HG03175 (cell line): Measurements from ENCODE around the gene EPS8.
"Not testable (repeated sequence)": the region's sequence is repeated elsewhere in the genome, so short reads cannot be mapped to it uniquely, and the experiment has no call there.

Source experiments
- ATAC-seq: cut with Tn5 transposase; IDR thresholded peaks from one replicate; pipeline ENCODE4 v1.9.1; 2021; ENCODE audit warnings: mild to moderate bottlenecking, moderate library complexity; ENCODE audit not compliant: unreplicated experiment

Gene EPS8

DNA sequence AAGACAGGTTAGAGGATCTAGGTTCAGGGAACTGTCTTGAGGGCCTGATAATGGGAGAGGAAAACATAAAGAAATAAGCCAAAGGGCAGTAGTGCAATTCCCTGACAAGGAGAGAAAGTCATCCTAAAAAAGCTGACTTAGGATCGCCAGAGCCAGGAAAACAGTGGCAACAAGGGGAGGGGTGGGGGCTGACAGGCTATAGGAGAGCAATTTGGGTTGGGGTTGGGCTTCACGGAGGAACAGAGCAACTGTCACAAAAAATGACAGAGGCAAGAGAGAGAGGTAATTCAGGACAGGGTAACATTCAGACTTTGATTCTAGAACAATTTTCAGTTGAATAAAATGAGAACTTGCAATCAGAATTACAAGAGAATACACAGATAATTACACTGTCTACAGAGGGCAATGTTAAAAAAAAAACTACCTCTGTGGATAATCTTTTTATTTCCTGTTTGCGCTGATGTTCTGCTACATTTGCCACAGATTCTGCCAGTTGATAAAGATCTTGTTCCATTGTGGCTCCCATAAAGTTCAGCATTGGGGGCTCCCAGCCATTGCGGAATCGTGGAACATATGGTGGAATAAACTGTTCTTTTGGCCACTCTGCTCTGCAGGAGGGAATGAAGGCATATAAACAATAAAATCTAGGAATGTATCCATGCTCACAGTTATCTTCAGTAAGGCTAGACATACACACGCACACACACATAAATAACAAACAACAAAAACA lies 138.6 kb downstream of the EPS8 start:
- no peak for ATAC-seq

DNA sequence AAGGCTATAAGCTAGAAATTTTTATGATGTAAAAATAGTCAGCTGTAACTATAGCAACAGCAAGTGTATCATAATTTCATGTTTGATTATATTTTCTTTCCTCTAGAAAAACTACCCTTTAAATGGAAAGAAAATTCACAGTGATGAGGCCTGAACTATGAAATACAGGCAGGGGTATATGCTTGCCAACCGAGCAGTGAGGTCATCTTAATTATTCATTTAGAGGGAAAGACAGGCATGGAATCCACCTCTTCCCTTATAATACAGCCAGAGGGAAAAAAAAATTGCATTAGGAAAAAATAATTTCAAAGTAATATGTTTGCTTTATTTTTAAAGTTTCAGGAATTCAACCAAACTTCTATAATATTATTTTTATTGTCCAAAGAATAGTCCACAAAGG lies 139.8 kb downstream of the EPS8 start:
- no peak for ATAC-seq

DNA sequence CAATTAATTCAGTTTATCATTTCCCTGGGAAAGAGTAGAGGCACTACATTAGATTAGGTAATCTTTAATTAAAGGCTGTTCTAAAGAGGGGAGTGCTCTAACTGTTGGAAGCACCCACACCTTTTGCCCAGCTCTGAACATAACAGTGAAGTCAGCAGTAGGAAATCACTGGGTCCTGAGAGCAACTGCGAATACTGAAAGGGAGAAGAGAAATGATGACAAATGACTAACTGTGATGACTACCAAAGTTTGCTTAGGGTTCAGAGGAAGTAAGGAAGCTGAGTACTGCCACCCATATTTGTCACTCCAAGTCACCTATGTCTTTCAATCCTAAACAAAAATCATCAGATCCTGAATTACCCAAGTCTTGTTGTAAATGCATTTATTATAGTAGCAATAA lies 140.6 kb downstream of the EPS8 start:
- ATAC-seq: no peak

DNA sequence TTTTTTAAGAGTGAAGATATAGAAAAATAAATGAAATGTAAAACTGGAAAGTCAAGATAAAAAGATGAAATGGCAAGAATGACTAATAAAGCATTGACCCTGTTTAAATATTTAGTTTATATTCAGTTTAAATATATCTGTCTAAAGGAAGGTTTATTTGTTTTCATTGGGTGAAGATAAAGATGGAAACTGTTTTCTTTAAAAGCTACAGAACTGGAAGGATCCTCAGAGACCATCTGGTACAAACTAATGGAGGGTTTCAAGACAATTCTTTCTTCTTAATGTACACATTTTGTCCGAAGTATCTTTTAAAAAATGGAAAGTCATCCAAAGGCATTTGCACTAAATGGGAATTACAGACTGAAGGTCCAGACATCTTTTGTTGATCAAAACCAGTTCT lies 142.6 kb downstream of the EPS8 start:
- ATAC-seq: no peak

DNA sequence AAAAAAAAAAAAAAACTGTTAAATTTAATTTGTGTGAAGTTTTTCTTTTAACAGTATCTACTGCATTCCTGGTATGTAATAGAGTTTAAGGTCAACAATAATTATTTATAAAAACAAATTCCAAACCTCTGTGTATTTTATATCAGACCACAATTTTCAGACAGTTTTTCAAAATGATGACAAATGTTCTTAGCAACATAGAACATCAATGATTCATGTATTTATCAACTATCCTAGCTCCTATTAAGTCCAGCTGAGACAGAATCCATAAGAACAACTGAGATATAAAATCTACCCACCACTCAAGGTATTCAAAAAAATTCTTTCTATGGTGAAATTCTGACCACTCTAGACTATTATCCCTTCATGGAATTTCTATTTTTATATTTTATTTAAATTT lies 144.5 kb downstream of the EPS8 start:
- no peak for ATAC-seq

DNA sequence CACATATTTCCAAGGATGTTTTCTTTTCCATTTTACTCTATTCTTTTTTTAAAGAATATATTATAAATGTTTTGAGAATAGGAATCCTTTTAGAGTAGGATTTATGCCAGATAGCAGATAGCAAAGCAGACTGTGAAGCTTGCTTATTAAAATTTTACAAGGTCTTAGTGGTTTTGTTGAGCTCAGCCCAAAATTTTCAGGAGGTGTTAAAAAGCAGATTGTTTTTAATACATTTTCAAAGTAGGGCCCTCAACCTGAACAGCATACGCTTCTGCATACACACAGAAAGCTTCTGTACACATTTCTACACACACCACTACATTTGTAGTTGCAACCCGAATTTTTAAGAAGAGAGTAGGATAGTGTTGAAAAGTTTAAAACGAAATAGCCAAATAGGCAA lies 151.0 kb downstream of the EPS8 start:
- ATAC-seq: no peak

DNA sequence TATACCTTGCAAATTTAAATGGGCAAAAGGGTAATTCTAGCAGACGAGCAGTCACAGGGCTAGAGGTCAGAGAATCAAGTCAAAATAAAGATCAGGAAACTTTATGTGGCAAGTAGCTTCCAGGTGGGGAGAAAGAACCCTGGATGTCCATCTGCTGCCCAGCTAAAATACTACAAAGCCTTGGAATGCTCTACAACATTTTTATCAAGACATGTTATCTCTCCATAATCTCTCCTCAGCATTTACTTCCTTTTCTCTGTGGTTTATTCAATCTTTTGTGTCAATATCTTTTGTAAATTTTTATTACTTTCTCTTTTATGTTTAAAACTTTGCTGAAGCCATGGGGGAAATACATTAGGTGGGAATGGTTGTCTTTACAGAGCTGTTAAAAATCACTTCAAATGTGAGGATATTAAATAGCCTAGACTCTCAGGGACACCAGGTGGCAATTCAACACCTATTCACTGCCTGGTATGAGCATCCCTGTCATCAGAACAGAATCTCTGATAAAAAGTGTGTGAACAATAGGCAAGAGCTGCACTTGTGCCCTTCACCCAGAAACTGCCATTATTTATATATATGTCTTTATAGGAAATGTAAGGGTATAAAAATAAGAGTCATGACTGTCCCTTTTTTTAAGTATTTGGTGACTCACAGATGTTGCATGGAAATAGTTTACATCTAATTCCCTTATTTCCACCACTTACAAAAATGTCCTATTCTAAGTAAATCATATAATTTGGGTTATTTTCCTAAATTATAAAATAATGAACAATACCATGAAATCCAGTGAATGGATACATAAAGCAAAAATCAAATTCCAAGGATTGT lies 152.9 kb downstream of the EPS8 start:
- no peak for ATAC-seq

DNA sequence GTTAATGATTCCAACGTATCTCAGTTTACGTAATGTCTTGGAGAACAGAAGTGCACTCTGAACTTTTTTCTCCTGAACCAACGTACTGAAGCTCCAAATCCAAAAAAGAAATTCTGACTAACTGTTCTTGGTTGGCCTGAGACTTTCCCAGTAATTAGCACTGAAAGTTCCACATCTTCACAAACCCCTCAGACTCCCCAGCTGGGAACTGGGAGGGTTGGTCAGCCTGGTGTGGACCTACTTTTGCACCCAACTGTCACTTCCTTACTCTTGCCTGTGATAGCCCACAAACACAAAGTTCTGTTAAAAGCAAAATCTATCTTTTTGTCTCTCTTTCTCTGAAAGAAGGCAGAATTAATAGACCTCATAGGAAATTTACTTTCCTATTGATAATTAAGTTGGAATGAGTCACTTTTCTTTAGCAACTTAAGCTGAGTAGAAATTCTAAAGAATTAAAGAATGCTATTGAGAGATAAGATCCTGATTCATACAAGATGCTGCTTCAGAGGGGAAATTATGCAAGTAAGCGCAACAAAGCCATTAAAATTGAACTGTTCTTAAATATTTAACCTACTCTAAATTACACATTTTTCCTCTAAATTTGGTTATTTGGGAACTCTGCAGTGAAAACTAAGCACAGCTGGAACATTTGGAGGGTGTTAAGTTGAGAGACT lies 155.0 kb downstream of the EPS8 start:
- no peak for ATAC-seq

DNA sequence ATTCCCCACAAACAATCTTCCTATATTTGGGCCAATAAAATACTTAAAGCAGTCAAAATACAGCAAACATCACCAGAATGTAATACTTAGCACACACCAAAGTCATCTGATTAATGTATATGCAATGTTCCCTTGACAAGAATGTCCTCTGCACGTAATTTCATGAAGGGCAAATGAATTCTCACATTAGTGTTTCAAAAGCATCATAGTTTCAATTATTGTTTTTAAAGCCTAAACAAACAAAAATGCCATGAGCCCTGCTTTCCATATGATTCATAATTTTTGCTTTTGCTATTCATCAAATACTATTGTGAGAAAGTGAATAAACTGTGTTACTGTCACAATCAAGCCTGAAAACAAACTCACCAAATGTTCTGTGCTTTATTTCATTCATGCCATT lies 156.0 kb downstream of the EPS8 start:
- no peak for ATAC-seq

DNA sequence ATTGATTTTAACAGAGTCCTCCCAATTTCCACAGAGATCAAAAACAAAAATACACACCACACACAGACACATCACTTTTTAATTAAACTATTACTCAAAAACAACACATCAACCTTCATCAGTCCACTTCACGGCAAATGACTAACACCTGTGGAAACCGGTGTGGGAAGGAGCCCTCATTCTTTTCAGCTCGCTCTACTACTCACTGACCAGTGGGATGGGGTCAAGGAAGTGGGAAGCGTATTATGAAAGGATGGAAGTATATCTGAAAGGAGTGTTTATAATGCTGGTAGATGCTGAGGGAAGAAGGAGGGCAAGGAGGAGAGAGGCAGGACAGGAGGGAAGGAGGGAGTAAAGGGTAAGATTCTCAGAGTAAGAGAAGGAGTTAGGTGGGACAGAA lies 156.5 kb downstream of the EPS8 start:
- no peak for ATAC-seq

DNA sequence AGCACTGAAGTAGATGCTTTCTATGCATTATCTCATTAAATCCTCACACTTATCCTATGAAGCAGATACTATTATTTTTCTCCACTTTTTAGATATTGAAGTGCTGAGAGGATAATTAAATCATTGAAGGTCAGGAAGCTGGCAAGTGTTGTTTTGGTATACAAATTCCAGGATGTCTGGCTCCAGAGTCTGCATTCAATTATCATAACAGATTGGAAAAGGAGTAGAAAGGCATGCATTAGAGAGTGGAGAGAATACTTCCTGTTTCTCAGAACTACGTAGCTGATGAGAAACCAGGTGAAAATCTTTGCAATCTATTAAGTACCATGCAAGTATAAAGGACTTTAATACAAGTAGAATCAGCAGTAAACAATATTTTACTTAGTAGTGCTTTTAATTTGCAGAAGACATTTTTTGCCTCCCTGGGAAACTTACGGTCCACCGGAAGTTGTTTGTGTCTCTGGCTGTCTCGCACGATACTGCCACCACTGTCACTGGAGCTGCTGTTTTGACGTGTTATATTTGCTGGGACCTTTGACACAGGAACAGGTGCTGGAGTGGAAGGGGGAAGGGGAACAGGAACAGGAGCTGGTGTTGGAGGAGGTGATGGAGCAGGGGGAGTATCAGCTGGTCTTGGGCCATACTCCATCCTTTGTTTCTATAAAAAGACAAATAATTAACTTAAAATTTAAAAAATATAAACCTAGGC lies 158.0 kb downstream of the EPS8 start:
- no peak for ATAC-seq

DNA sequence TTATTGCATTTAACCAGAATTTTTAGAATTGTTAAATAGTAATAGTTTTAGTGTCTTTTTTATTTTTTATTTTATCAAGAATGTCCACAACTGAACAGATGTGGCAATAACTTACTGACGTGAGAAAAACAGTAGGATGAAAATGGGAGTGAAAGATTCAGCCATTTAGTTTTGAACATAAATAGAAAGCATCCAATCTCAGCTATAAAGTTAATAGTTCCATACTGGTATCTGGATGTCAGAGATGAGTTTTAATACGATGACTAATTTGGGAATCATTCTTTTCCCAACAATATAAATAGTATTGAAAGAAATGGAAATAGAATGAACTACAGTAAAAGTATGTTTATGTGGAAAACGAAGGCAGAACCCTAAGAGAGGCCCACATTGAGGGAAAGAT lies 159.4 kb downstream of the EPS8 start:
- ATAC-seq: no peak

DNA sequence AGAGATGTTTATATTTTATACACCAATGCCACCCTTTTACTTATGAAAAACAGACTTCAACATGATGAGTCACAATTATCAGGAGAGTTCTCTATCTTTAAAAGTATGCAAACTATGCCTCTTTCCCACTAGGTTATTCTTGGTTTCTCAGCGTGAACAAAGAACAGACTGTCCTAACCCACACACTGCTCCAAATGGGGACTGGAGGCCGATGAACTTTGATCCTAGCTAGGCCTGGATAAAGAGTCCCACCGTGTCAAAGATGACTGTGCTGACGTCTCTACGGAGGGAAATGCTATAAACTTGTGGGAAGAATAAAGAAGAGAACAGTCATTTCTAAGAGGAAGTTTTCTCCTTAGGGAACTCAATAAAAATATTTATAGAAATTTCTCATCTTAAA lies 160.1 kb downstream of the EPS8 start:
- ATAC-seq: no peak

DNA sequence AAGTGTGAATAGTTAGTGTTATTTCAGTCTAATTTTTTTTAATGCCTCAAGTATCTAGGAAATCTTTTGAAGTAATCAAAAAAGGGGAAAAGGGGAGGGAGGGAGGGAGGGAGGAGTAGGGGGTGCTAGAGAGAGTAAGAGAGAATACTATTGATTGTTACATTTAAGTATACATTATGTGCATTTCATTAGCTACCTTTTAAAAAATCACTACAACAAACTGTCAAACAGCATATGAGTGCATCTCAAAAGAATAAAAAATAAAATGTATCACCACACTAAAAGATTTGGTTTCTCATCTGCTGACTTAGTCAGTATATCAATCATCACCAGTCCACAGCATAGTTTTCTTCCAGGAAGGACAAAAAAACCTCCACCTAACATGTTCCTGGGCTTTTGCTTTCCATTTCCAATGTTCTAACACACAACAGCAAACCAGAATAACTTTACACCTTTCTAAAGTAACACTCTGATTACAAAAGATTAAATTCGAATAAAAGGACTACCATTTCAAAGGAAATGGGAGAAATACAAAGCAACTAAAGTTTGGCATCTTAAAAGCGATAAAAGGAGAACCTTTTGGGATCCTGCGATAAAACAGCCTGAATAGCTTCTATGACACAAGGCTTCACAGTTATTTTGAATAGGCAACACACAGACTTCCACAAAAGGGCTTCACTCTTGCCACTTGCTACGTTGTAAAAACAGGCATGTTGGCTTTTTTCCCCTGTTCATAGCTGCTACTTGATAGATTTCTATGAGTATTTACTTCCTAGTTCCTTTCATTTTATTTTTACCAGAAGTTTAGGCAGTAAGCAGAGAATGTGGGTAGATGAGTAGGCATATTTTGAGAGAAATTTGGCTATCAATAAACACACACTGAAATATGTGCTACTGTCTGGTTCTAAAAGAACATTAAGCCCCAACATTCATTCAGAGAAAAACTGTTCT lies 160.9 kb downstream of the EPS8 start:
- ATAC-seq: no peak

DNA sequence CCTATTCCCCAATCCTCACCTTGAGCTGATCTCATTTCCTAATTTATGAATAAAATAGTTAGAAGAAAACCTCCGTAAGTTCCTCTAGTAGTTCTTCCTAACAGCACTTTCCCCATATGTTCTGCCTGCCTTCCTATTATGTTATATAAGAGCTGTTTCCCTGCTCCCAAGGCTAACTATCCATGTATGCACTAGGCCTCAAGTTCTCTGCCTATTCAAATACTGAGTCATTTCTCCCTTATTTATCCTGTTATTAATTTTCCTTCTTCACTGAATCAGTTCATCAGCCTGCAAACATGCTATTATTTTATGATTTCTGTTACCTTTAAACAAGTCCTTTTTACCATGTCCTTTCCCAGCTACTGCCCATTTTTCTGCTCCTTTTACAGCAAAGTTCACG lies 164.1 kb downstream of the EPS8 start:
- ATAC-seq: no peak

DNA sequence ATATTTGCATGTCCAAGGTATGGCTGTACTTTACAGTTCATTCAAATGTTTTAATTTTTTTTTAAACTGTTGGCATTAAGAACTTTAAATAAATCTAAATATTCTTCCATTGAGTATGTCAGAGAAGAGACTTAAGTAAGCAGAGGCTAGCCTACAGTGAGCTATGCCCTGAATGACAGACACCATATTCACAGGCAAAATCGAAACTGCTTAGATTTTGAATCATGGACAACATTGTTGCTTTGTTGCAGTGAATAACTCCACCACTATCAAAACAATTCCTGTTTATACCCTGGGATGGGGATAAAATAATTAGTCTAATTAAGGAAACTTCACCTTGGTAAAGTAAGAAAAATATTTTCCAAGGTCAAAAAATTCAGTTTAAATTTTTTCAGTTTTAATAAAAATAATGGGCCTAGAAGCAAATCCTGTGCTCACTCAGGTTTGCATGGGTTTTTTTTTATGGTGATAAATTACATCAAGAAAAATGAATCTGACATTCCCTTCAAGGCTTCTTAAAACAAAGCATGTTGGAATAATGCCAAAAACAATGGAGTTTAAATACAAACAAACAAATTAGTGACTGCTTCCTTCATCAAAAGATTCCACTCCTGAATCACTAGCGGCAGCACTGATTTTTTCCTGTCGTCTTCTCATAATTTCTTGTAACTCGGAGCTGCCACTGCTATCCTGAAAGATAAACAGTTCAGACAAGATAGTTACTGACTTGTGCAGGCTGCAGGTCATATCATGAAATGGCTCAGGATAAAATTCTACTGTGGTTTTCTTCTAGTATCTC lies 168.2 kb downstream of the EPS8 start:
- ATAC-seq: no peak

DNA sequence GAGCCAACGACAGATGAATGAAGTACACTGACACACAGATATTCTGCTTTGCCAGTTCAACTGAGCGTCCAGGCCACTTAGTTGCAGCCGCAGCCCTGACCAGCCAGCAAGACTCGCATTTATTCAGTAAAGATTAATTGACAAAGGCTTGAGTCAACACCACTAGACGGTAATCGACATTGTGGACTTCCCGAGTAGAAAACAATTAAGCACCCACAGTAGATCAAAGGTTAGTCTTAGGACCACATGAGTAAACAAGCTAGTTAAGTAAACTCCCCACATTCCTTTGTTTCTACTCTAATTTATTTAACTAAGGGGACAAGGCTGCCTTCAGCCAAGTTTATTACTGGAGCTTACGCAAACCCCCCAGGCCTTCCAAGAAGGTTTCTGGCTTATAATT lies 172.7 kb downstream of the EPS8 start:
- ATAC-seq: not testable (repeated sequence)

DNA sequence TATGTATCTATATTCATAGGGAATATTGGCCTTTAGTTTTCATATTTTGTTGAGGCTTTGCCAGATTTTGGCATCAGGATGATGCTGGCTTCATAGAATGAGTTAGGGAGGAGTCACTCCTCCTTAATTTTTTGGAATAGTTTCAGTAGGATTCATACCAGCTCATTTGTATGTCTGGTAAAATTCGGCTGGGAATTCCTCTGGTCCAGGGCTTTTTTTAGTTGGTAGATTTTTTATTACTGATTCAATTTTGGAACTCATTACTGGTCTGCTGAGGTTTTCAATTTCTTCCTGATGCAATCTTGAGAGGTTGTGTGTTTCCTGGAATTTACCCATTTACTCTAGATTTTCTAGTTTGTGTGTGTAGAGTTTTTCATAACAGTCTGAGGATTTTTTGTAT lies 175.2 kb downstream of the EPS8 start:
- ATAC-seq: no peak

DNA sequence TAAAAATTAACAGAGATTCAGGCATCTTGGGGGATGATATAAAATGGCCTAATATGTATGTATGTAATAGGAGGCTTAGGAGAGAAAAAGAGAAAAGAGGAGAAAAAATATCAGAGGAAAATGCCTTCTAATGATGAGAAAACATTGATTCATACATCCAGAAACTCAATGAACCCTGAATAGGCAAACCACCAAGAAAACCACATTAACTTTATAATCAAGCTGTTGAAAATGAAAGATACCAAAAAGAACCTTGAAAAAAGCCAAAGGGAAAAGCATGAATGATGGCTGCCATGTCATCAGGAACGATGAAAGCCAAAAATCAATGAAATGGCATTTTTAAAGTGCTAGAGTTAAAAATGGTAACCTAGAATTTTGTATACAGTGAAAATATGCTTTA lies 180.2 kb downstream of the EPS8 start:
- ATAC-seq: no peak
